LNCaP clone FGC (cell line): ENCODE results near the gene ZDHHC22.

Experiments used
- DNase-seq: peaks from one replicate; pipeline ENCODE4 v3.0.0-alpha.2; 2011; ENCODE audit warnings: low read depth
- H3K4me3 ChIP-seq: 2 replicates; pipeline ENCODE4 v1.5.1; 2011; ENCODE audit warnings: mild to moderate bottlenecking, low read depth, low read length, control low read depth
- CTCF ChIP-seq: IDR thresholded peaks from 2 replicates; pipeline ENCODE4 v1.5.1; 2012; ENCODE audit warnings: mild to moderate bottlenecking; ENCODE audit not compliant: control insufficient read depth, insufficient read depth; ENCODE audit errors: extremely low read depth

ZDHHC22 gene

GRCh38 chr14:77088219-77088618 lies 53.4 kb downstream of the ZDHHC22 start:
- peak; percentile 100 for DNase-seq
- H3K4me3 ChIP-seq, result peak overlapping the region; percentile 25
- no peak for TF ChIP-seq CTCF

- DNase-seq, result no peak
- no peak overlapping the region; the same call in 1 of the 2 replicates for H3K4me3 ChIP-seq
- no peak for TF ChIP-seq CTCF
These were observed 54.0 kb downstream of the ZDHHC22 start for GRCh38 chr14:77087631-77088030.

- TF ChIP-seq CTCF, result no peak
- no peak for DNase-seq
- H3K4me3 ChIP-seq, result no peak overlapping the region
These were observed 54.6 kb downstream of the ZDHHC22 start for GRCh38 chr14:77086951-77087350.

- H3K4me3 ChIP-seq, result no peak overlapping the region
- TF ChIP-seq CTCF, result no peak
- peak; percentile 47 for DNase-seq
These were observed 55.4 kb downstream of the ZDHHC22 start for GRCh38 chr14:77086017-77086727.

- TF ChIP-seq CTCF, result no peak
- H3K4me3 ChIP-seq, result no peak overlapping the region
- DNase-seq, result no peak
These were observed 56.1 kb downstream of the ZDHHC22 start for GRCh38 chr14:77085538-77085937.

- no peak overlapping the region for H3K4me3 ChIP-seq
- DNase-seq, result no peak
- TF ChIP-seq CTCF, result no peak
These were observed 56.6 kb downstream of the ZDHHC22 start for GRCh38 chr14:77084985-77085384.

GRCh38 chr14:77083082-77083481 lies 58.5 kb downstream of the ZDHHC22 start:
- no peak for DNase-seq

More at GRCh38 chr14:77083082-77083481, 58.5 kb downstream of the ZDHHC22 start:
- H3K4me3 ChIP-seq, result no peak overlapping the region
- no peak for TF ChIP-seq CTCF
